Right atrium auricular region (tissue), 2 donors: ENCODE results near the gene FMNL2. TPM values are rescaled to one million over a fixed set of nuclear protein-coding genes. Genes with fewer than 3 reads are reported as not detected.

Source experiments
- DNase-seq: peaks from one replicate; pipeline ENCODE4 v3.0.0-alpha.2; 2019; ENCODE audit warnings: low spot score
- H3K27ac ChIP-seq, 2 donors: fragments of 200-600 bp; sonication (generic); 1 replicate in 1 of 2; 2 replicates in 1 of 2; pipeline ENCODE4 v1.5.1; 2016 to 2019
- H3K27me3 ChIP-seq, 2 donors: fragments of 200-600 bp; sonication (generic); one replicate each; pipeline versions ENCODE4 v1.5.1 to v1.6.0; 2017 to 2019
- H3K36me3 ChIP-seq: fragments of 200-600 bp; sonication (generic); one replicate; pipeline ENCODE4 v1.5.1; 2016
- H3K4me1 ChIP-seq, 2 donors: fragments of 200-600 bp; sonication (generic); one replicate each; pipeline versions ENCODE4 v1.5.1 to v1.6.0; 2017 to 2019
- H3K4me3 ChIP-seq, 2 donors: fragments of 200-600 bp; sonication (generic); 1 replicate in 1 of 2; 2 replicates in 1 of 2; pipeline ENCODE4 v1.5.1; 2017 to 2019; ENCODE audit warnings: mild to moderate bottlenecking in 1 of 2, moderate library complexity in 1 of 2
- H3K9me3 ChIP-seq, 2 donors: fragments of 200-600 bp; sonication (generic); one replicate each; pipeline ENCODE4 v1.5.1; 2019
- CTCF ChIP-seq, 2 donors: fragments of 200-600 bp; sonication (generic); IDR thresholded peaks; one replicate each; pipeline ENCODE4 v1.5.1; 2019; ENCODE audit warnings: antibody characterized with exemption in 2 of 2
- total RNA-seq, 2 donors: library from RNA; depleted of rRNA; stranded (reverse); fragments of >200 nt; gene quantifications; one replicate each; pipeline ENCODE4 v1.1.0, GENCODE V29; 2016

Gene FMNL2
- total RNA-seq, 2 donors from 2014 or later = 6.0 to 11.5 TPM

GRCh38 chr2:152635635-152636298, 300.8 kb downstream of the FMNL2 start:
- Histone ChIP-seq H3K4me1 (no peaks in the 10 kb centered on the region), H3K9me3 (no peaks in the 10 kb centered on the region), H3K27me3 (no peaks in the 10 kb centered on the region), H3K4me3 (no peak overlapping the region), H3K36me3 (peaks cover 36% of the 10 kb centered on the region), H3K27ac (no peak overlapping the region)
- TF ChIP-seq CTCF (IDR thresholded peaks at IDR 0.05) = peak; percentile 45 to 85
- peak; percentile 63 for DNase-seq

GRCh38 chr2:152637251-152637650, 302.3 kb downstream of the FMNL2 start:
- DNase-seq = no peak
- H3K27ac ChIP-seq = no peak overlapping the region
- H3K4me1 ChIP-seq = no peaks in the 10 kb centered on the region
- H3K4me3 ChIP-seq = no peak overlapping the region
- H3K36me3 ChIP-seq = peaks cover 37% of the 10 kb centered on the region
- no peak for TF ChIP-seq CTCF (IDR thresholded peaks at IDR 0.05)
- no peaks in the 10 kb centered on the region for H3K9me3 ChIP-seq
- no peaks in the 10 kb centered on the region for H3K27me3 ChIP-seq

- Histone ChIP-seq H3K27me3 (no peaks in the 10 kb centered on the region), H3K27ac (no peak overlapping the region), H3K9me3 (no peaks in the 10 kb centered on the region), H3K4me1 (no peaks in the 10 kb centered on the region), H3K4me3 (no peak overlapping the region), H3K36me3 (peaks cover 37% of the 10 kb centered on the region)
- TF ChIP-seq CTCF (IDR thresholded peaks at IDR 0.05) = no peak
- DNase-seq = no peak
Measured at GRCh38 chr2:152638056-152638455, 303.1 kb downstream of the FMNL2 start.

- Histone ChIP-seq H3K9me3 (no peaks in the 10 kb centered on the region), H3K27ac (no peak overlapping the region), H3K4me1 (no peaks in the 10 kb centered on the region), H3K27me3 (no peaks in the 10 kb centered on the region), H3K36me3 (peaks cover 37% of the 10 kb centered on the region), H3K4me3 (no peak overlapping the region)
- TF ChIP-seq CTCF (IDR thresholded peaks at IDR 0.05) = no peak
- no peak for DNase-seq
Measured at GRCh38 chr2:152638590-152638989, 303.6 kb downstream of the FMNL2 start.

GRCh38 chr2:152644189-152644873, 309.4 kb downstream of the FMNL2 start:
- peaks cover 0 to 23% of the 10 kb centered on the region in 2 donors for H3K4me1 ChIP-seq
- TF ChIP-seq CTCF (IDR thresholded peaks at IDR 0.05) = no peak
- H3K36me3 ChIP-seq = peaks cover 16% of the 10 kb centered on the region
- H3K27ac ChIP-seq = no peak overlapping the region
- no peaks in the 10 kb centered on the region for H3K27me3 ChIP-seq
- no peak for DNase-seq
- no peaks in the 10 kb centered on the region for H3K9me3 ChIP-seq
- no peak overlapping the region for H3K4me3 ChIP-seq
